Left lung (tissue), 10 donors: ENCODE data around the gene SUDS3. TPM values are rescaled to one million over a fixed set of nuclear protein-coding genes. Genes with fewer than 3 reads are reported as not detected.
A peak's percentile ranks its signal among the peaks of the same experiment; 100 is the strongest.

Experiments
- ATAC-seq: fragments of 200-7000 bp; cut with Tn5 transposase; one replicate; pipeline ENCODE4 v1.9.1; 2020; ENCODE audit warnings: moderate library complexity
- DNase-seq, 4 donors: peaks; one replicate each; pipeline ENCODE4 v3.0.0-alpha.2; 2013 to 2020
- H3K27ac ChIP-seq, 2 donors: fragments of 200-600 bp; sonication (generic) in 1 of 2; one replicate each; pipeline versions ENCODE4 v1.5.0 to v1.8.0; 2020 to 2021
- H3K27me3 ChIP-seq, 2 donors: fragments of 200-600 bp; sonication (generic) in 1 of 2; one replicate each; pipeline versions ENCODE4 v1.5.0 to v1.8.0; 2020 to 2021
- H3K36me3 ChIP-seq, 2 donors: fragments of 200-600 bp; sonication (generic) in 1 of 2; one replicate each; pipeline versions ENCODE4 v1.5.0 to v1.8.0; 2020 to 2021
- H3K4me1 ChIP-seq, 2 donors: fragments of 200-600 bp; one replicate each; pipeline ENCODE4 v1.8.0; 2021
- H3K4me3 ChIP-seq, 2 donors: fragments of 200-600 bp; sonication (generic) in 1 of 2; one replicate each; pipeline versions ENCODE4 v1.5.0 to v1.8.0; 2020 to 2021; ENCODE audit warnings: mild to moderate bottlenecking in 1 of 2
- H3K9me3 ChIP-seq, 2 donors: fragments of 200-600 bp; sonication (generic) in 1 of 2; one replicate each; pipeline versions ENCODE4 v1.5.0 to v1.8.0; 2020 to 2021
- CTCF ChIP-seq, 2 donors: fragments of 200-600 bp; sonication (generic) in 1 of 2; IDR thresholded peaks; one replicate each; pipeline versions ENCODE4 v1.5.0 to v1.8.0; 2021; ENCODE audit warnings: antibody characterized with exemption in 2 of 2
- intact Hi-C, 2 donors: fragments of 100-400 bp; cut with DNase I; formaldehyde crosslinking; loops; one replicate each; pipeline versions ENCODE4 v1.11.2 to v1.14.2; 2022
- polyA plus RNA-seq, 6 donors: library from polyadenylated mRNA; unstranded; fragments of 120-200 nt; gene quantifications; one replicate each; pipeline ENCODE4 v1.2.1, GENCODE V29; 2013; ENCODE audit not compliant: insufficient read length in 6 of 6
- total RNA-seq, 2 donors: library from RNA; stranded (reverse); fragmentation: NEBNext Ultra II Directional; extraction: Animal tissue kit (Norgen Biotek cat#: 25700); gene quantifications; one replicate each; pipeline ENCODE4 v1.2.1, GENCODE V29; 2021
- donor health status: DM: no; HTN: yes; CAD: no.
- donor health status: DM: no; HTN: no; CAD: no.

The SUDS3 gene
- total and polyA plus RNA-seq, 8 donors: 23.6 to 60.8 (median 51.6) TPM

- TF ChIP-seq CTCF (IDR thresholded peaks at IDR 0.05): no peak
- no peak overlapping the region for H3K27ac ChIP-seq
- no peak for DNase-seq
- no peaks in the 10 kb centered on the region for H3K9me3 ChIP-seq
- peaks cover 11 to 64% of the 10 kb centered on the region in 2 donors for H3K4me1 ChIP-seq
- no peaks in the 10 kb centered on the region for H3K36me3 ChIP-seq
- no peak overlapping the region for H3K4me3 ChIP-seq
- no peaks in the 10 kb centered on the region for H3K27me3 ChIP-seq
- ATAC-seq: no peak
- intact Hi-C loops: no loop called here
These were observed 20.5 kb upstream of the SUDS3 start for GRCh38 chr12:118355843-118356242.

- DNase-seq: no peak
- peak overlapping the region; percentile 82 to 84 for H3K27ac ChIP-seq
- peak; percentile 62 for ATAC-seq
These were observed 19.5 kb upstream of the SUDS3 start for GRCh38 chr12:118356809-118357256.

GRCh38 chr12:118357257-118358007, 18.9 kb upstream of the SUDS3 start:
- DNase-seq (no peak), ATAC-seq (peak; percentile 58)
- H3K4me1 ChIP-seq: peaks cover 11 to 80% of the 10 kb centered on the region in 2 donors

More at GRCh38 chr12:118356809-118357256, 19.5 kb upstream of the SUDS3 start:
- peak overlapping the region in 1 of 2 donors; percentile 32 for H3K4me3 ChIP-seq
- intact Hi-C loops: no loop called here
- no peaks in the 10 kb centered on the region for H3K9me3 ChIP-seq
- no peaks in the 10 kb centered on the region for H3K27me3 ChIP-seq
- TF ChIP-seq CTCF (IDR thresholded peaks at IDR 0.05): no peak
- H3K36me3 ChIP-seq: no peaks in the 10 kb centered on the region
- peaks cover 11 to 74% of the 10 kb centered on the region in 2 donors for H3K4me1 ChIP-seq

GRCh38 chr12:118358008-118358359, 18.4 kb upstream of the SUDS3 start:
- H3K4me1 ChIP-seq: peaks cover 11 to 82% of the 10 kb centered on the region in 2 donors
- no peaks in the 10 kb centered on the region for H3K27me3 ChIP-seq
- no peak for DNase-seq
- H3K36me3 ChIP-seq: no peaks in the 10 kb centered on the region
- no peaks in the 10 kb centered on the region for H3K9me3 ChIP-seq
- H3K4me3 ChIP-seq: peak overlapping the region; percentile 10 to 32
- no peak for TF ChIP-seq CTCF (IDR thresholded peaks at IDR 0.05)
- no peak for ATAC-seq
- intact Hi-C loops: no loop called here
- peak overlapping the region; percentile 82 to 84 for H3K27ac ChIP-seq

More at GRCh38 chr12:118357257-118358007, 18.9 kb upstream of the SUDS3 start:
- peak overlapping the region; percentile 82 to 84 for H3K27ac ChIP-seq
- no peaks in the 10 kb centered on the region for H3K27me3 ChIP-seq
- intact Hi-C loops: no loop called here
- no peaks in the 10 kb centered on the region for H3K36me3 ChIP-seq
- peak overlapping the region in 1 of 2 donors; percentile 32 for H3K4me3 ChIP-seq
- no peaks in the 10 kb centered on the region for H3K9me3 ChIP-seq
- no peak for TF ChIP-seq CTCF (IDR thresholded peaks at IDR 0.05)

GRCh38 chr12:118358612-118359540, 17.5 kb upstream of the SUDS3 start:
- peak overlapping the region; percentile 10 to 32 for H3K4me3 ChIP-seq
- peaks cover 11 to 86% of the 10 kb centered on the region in 2 donors for H3K4me1 ChIP-seq
- no peaks in the 10 kb centered on the region for H3K27me3 ChIP-seq
- no peak for DNase-seq
- no peaks in the 10 kb centered on the region for H3K36me3 ChIP-seq
- no peak for TF ChIP-seq CTCF (IDR thresholded peaks at IDR 0.05)
- peak overlapping the region; percentile 82 to 84 for H3K27ac ChIP-seq
- H3K9me3 ChIP-seq: no peaks in the 10 kb centered on the region
- intact Hi-C loops: no loop called here
- ATAC-seq: peak; percentile 79
